MM.1S (cell line): Measurements from ENCODE around the gene PEX5.

Experiments
- EZH2 ChIP-seq: fragments of 300-600 bp; sonication (generic); optimal IDR thresholded peaks from 2 replicates; pipeline ENCODE3; 2017; ENCODE audit warnings: low read depth, mild to moderate bottlenecking, antibody characterized with exemption, low read length, mixed read lengths
- TF ChIP-seq, protein P1 (sequence below): fragments of 300-600 bp; sonication (generic); IDR thresholded peaks from 2 replicates; pipeline ENCODE4 v1.5.1; 2016; ENCODE audit warnings: antibody characterized with exemption, low read length, mixed read lengths

DNA sequence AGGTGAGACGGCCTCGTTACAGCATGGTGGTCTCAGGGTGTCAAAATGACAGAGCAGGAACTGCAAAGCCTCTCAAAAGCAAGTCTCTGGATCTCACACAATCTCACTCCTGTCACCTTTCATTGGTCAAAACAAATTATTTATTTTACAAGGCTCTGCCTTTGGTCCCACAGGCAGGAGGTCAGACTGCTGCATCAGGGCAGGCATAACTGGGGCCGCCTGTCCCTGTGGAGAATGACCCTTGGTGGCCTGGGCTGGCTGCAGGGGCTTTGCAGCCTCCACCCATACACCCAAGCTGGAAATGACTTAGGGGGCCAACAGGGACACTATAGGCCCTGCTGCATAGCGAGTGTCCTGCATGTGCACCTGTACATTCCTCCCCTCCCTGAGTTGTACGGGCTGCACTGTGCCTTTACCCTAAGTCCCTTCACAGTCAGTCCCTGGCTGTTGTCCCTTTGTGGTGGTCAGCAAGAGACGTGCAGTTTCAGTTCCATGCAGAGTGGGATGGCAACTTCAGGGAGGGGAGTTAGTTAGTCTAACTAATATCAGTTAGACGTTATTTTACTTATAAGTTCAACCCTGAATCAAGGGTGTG is 28.1 kb downstream of the PEX5 start:
- TF ChIP-seq, protein P1, sequence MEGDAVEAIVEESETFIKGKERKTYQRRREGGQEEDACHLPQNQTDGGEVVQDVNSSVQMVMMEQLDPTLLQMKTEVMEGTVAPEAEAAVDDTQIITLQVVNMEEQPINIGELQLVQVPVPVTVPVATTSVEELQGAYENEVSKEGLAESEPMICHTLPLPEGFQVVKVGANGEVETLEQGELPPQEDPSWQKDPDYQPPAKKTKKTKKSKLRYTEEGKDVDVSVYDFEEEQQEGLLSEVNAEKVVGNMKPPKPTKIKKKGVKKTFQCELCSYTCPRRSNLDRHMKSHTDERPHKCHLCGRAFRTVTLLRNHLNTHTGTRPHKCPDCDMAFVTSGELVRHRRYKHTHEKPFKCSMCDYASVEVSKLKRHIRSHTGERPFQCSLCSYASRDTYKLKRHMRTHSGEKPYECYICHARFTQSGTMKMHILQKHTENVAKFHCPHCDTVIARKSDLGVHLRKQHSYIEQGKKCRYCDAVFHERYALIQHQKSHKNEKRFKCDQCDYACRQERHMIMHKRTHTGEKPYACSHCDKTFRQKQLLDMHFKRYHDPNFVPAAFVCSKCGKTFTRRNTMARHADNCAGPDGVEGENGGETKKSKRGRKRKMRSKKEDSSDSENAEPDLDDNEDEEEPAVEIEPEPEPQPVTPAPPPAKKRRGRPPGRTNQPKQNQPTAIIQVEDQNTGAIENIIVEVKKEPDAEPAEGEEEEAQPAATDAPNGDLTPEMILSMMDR, result no peak
- TF ChIP-seq EZH2, result no peak
